ENCODE measurements around the gene SEC31A.

The SEC31A gene

GRCh38 chr4:82930848-82931755, 40.1 kb upstream of the SEC31A start:
- no peaks in the 10 kb centered on the region; the same call in 1 of the 2 replicates for H3K36me3 ChIP-seq (replicated peaks; ENCODE audit: insufficient read depth, low read length)
- H2AFZ ChIP-seq (ENCODE audit: low read length) = no peak overlapping the region
- no peaks in the 10 kb centered on the region for H4K20me1 ChIP-seq (ENCODE audit: insufficient read depth, low read length)
- H3K4me2 ChIP-seq (ENCODE audit: low read depth, low read length) = no peak overlapping the region
- no peaks in the 10 kb centered on the region for H3K9me2 ChIP-seq (replicated peaks; ENCODE audit: insufficient read depth, low read length)
- H3K79me2 ChIP-seq (ENCODE audit: low read length) = no peaks in the 10 kb centered on the region
- DNase-seq = no peak
- TF ChIP-seq, protein P1, sequence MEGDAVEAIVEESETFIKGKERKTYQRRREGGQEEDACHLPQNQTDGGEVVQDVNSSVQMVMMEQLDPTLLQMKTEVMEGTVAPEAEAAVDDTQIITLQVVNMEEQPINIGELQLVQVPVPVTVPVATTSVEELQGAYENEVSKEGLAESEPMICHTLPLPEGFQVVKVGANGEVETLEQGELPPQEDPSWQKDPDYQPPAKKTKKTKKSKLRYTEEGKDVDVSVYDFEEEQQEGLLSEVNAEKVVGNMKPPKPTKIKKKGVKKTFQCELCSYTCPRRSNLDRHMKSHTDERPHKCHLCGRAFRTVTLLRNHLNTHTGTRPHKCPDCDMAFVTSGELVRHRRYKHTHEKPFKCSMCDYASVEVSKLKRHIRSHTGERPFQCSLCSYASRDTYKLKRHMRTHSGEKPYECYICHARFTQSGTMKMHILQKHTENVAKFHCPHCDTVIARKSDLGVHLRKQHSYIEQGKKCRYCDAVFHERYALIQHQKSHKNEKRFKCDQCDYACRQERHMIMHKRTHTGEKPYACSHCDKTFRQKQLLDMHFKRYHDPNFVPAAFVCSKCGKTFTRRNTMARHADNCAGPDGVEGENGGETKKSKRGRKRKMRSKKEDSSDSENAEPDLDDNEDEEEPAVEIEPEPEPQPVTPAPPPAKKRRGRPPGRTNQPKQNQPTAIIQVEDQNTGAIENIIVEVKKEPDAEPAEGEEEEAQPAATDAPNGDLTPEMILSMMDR (IDR thresholded peaks at IDR 0.05; ENCODE audit: low read length) = no peak
- H3K4me3 ChIP-seq (ENCODE audit: low read length) = no peak overlapping the region
- no peak overlapping the region for H3K9ac ChIP-seq (ENCODE audit: low read length)
- no peaks in the 10 kb centered on the region for H3K9me3 ChIP-seq (replicated peaks; ENCODE audit: insufficient read depth, low read length)
- H3F3A ChIP-seq (ENCODE audit: insufficient read depth, low read length) = no peaks in the 10 kb centered on the region
- no peaks in the 10 kb centered on the region for H3K4me1 ChIP-seq (ENCODE audit: low read length)
- no peaks in the 10 kb centered on the region for H3K27me3 ChIP-seq (replicated peaks; ENCODE audit: insufficient read depth, low read length)
- no peak overlapping the region for H3K27ac ChIP-seq (ENCODE audit: low read length)

DNA sequence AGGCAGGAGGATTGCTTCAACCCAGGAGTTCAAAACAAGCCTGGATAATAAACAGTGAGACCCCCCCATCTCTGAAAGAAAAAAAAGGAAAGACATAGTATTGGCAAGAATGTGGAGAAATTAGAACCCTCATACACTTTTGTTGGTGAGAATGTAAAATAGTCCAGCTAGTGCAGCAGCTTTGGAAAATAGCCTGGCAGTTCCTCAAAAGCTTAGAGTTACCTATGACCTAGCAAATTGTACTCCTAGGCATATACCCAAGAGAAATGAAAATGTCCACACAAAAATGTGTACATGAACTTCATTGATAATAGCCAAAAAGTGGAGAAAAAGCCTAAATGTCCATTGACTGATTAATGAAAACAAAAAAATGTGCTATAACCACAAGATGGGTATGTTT, 30.8 kb upstream of the SEC31A start:
- TF ChIP-seq EZH2phosphoT487 (IDR thresholded peaks at IDR 0.05; ENCODE audit: low read length) (no peak), EZH2 (optimal IDR thresholded peaks at IDR 0.05; ENCODE audit: low read depth, low read length) (no peak)
- TF ChIP-seq, protein P1 (IDR thresholded peaks at IDR 0.05; ENCODE audit: low read length) = no peak
- Histone ChIP-seq H3K79me2 (ENCODE audit: low read length) (no peaks in the 10 kb centered on the region), H3K9ac (ENCODE audit: low read length) (no peak overlapping the region), H3K4me1 (ENCODE audit: low read length) (no peaks in the 10 kb centered on the region), H3K27ac (ENCODE audit: low read length) (no peak overlapping the region), H3K9me2 (replicated peaks; ENCODE audit: insufficient read depth, low read length) (no peaks in the 10 kb centered on the region), H4K20me1 (ENCODE audit: insufficient read depth, low read length) (no peaks in the 10 kb centered on the region), H3K9me3 (replicated peaks; ENCODE audit: insufficient read depth, low read length) (no peaks in the 10 kb centered on the region), H3K4me3 (ENCODE audit: low read length) (no peak overlapping the region), H3K27me3 (replicated peaks; ENCODE audit: insufficient read depth, low read length) (no peaks in the 10 kb centered on the region), H2AFZ (ENCODE audit: low read length) (no peak overlapping the region), H3F3A (ENCODE audit: insufficient read depth, low read length) (no peaks in the 10 kb centered on the region), H3K36me3 (replicated peaks; ENCODE audit: insufficient read depth, low read length) (no peaks in the 10 kb centered on the region), H3K4me2 (ENCODE audit: low read depth, low read length) (no peak overlapping the region)
- no peak for DNase-seq

DNA sequence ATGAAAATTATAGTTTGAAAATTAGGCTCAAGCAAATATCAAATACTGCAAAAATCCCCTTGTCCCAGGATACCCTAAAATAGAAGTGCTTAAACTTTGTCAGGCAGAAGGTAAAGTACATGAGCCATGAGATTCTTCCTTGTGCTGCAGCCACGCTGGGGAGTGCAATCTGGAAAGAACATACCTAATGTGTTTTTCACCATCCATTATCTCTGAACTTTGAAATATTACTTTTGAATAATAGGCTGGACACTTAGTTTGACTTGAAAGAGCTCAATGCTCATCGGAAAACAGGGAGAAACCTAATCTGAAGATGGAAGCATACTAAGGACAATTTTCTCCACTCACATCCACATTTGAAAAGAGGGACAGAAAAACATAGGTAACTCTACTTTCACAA, 28.4 kb upstream of the SEC31A start:
- Histone ChIP-seq H3K4me1 (ENCODE audit: low read length) (no peaks in the 10 kb centered on the region), H4K20me1 (ENCODE audit: insufficient read depth, low read length) (no peaks in the 10 kb centered on the region), H2AFZ (ENCODE audit: low read length) (no peak overlapping the region), H3K27me3 (replicated peaks; ENCODE audit: insufficient read depth, low read length) (no peaks in the 10 kb centered on the region), H3K27ac (ENCODE audit: low read length) (no peak overlapping the region), H3K4me3 (ENCODE audit: low read length) (no peak overlapping the region), H3K79me2 (ENCODE audit: low read length) (no peaks in the 10 kb centered on the region), H3F3A (ENCODE audit: insufficient read depth, low read length) (no peaks in the 10 kb centered on the region), H3K9ac (ENCODE audit: low read length) (no peak overlapping the region), H3K4me2 (ENCODE audit: low read depth, low read length) (no peak overlapping the region), H3K9me3 (replicated peaks; ENCODE audit: insufficient read depth, low read length) (no peaks in the 10 kb centered on the region), H3K9me2 (replicated peaks; ENCODE audit: insufficient read depth, low read length) (no peaks in the 10 kb centered on the region), H3K36me3 (replicated peaks; ENCODE audit: insufficient read depth, low read length) (no peaks in the 10 kb centered on the region)
- DNase-seq = no peak
- TF ChIP-seq EZH2phosphoT487 (IDR thresholded peaks at IDR 0.05; ENCODE audit: low read length) (no peak), EZH2 (optimal IDR thresholded peaks at IDR 0.05; ENCODE audit: low read depth, low read length) (no peak)
- TF ChIP-seq, protein P1 (IDR thresholded peaks at IDR 0.05; ENCODE audit: low read length) = no peak
